IPS-18a (cell line): ENCODE data around the gene MLYCD.
A peak's percentile ranks its signal among the peaks of the same experiment; 100 is the strongest.

ENCODE experiments used
- H3K27ac ChIP-seq: one replicate; pipeline ENCODE4 v1.5.1; 2013; ENCODE audit warnings: low read length
- H3K27me3 ChIP-seq: one replicate; pipeline ENCODE4 v1.6.1; 2013; ENCODE audit warnings: mild to moderate bottlenecking, low read length; ENCODE audit not compliant: control insufficient read depth, insufficient read depth
- H3K36me3 ChIP-seq: one replicate; pipeline ENCODE4 v1.6.1; 2013; ENCODE audit warnings: low read depth, low read length; ENCODE audit not compliant: control insufficient read depth
- H3K4me1 ChIP-seq: one replicate; pipeline ENCODE4 v1.6.1; 2013; ENCODE audit warnings: low read depth, low read length; ENCODE audit not compliant: control insufficient read depth
- H3K4me3 ChIP-seq: one replicate; pipeline ENCODE4 v1.5.1; 2013; ENCODE audit warnings: low read length
- H3K9ac ChIP-seq: one replicate; pipeline ENCODE4 v1.6.1; 2013; ENCODE audit warnings: mild to moderate bottlenecking, low read length, moderate library complexity
- H3K9me3 ChIP-seq: one replicate; pipeline ENCODE4 v1.6.1; 2013; ENCODE audit warnings: low read depth, low read length; ENCODE audit not compliant: control insufficient read depth

The MLYCD gene

GRCh38 chr16:83898463-83899271, at the start of gene MLYCD:
Gene MLYCD (plus strand): TSS chr16:83899115. CDS start chr16:83899145, 30 bp downstream.
- H3K27ac ChIP-seq, result peak within 1 kb of the TSS; percentile 35

GRCh38 chr16:83849421-83849820, 49.5 kb upstream of the MLYCD start:
- H3K9me3 ChIP-seq, result no peaks in the 10 kb centered on the region
- H3K27ac ChIP-seq, result no peak overlapping the region
- no peak overlapping the region for H3K4me3 ChIP-seq
- no peak overlapping the region for H3K9ac ChIP-seq
- peaks cover 18% of the 10 kb centered on the region for H3K4me1 ChIP-seq
- H3K27me3 ChIP-seq, result no peaks in the 10 kb centered on the region
- H3K36me3 ChIP-seq, result no peaks in the 10 kb centered on the region

More at GRCh38 chr16:83898463-83899271, at the start of gene MLYCD:
- no peaks in the 10 kb centered on the region for H3K9me3 ChIP-seq
- peaks cover 8% of the 10 kb centered on the region for H3K27me3 ChIP-seq
- peak within 1 kb of the TSS; percentile 3 for H3K9ac ChIP-seq
- H3K4me1 ChIP-seq, result peaks cover 11% of the 10 kb centered on the region
- no peaks in the 10 kb centered on the region for H3K36me3 ChIP-seq
- peak within 1 kb of the TSS; percentile 60 for H3K4me3 ChIP-seq

- Histone ChIP-seq H3K4me1 (peaks cover 18% of the 10 kb centered on the region), H3K27me3 (no peaks in the 10 kb centered on the region), H3K4me3 (no peak overlapping the region), H3K9ac (no peak overlapping the region), H3K27ac (no peak overlapping the region), H3K9me3 (no peaks in the 10 kb centered on the region), H3K36me3 (no peaks in the 10 kb centered on the region)
Observed at GRCh38 chr16:83850947-83851346, 48.0 kb upstream of the MLYCD start.

- no peaks in the 10 kb centered on the region for H3K9me3 ChIP-seq
- no peak overlapping the region for H3K9ac ChIP-seq
- H3K36me3 ChIP-seq, result no peaks in the 10 kb centered on the region
- H3K4me1 ChIP-seq, result peaks cover 18% of the 10 kb centered on the region
- no peak overlapping the region for H3K4me3 ChIP-seq
- H3K27ac ChIP-seq, result no peak overlapping the region
- H3K27me3 ChIP-seq, result no peaks in the 10 kb centered on the region
Observed at GRCh38 chr16:83851473-83851872, 47.4 kb upstream of the MLYCD start.

DNA sequence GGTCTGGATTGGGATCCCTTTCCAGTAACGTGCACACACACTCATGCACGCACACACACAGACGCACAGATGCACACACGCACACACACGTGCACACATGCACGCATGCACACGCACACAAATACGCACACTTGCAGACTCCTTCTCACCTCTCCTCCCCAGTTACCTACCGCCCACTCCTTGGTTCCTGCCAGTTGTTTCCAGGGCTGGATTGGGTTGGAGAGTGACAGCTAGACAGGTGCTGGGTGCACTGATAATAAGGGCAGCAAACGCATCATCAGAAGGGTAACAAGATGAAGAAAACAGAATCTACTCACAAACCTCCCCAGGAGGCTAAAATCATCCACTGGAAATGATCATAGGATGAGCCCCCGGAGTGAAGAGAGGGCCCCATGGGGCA, 46.1 kb upstream of the MLYCD start:
- no peaks in the 10 kb centered on the region for H3K36me3 ChIP-seq
- no peaks in the 10 kb centered on the region for H3K27me3 ChIP-seq
- H3K4me3 ChIP-seq, result no peak overlapping the region
- H3K27ac ChIP-seq, result no peak overlapping the region
- H3K4me1 ChIP-seq, result peaks cover 14% of the 10 kb centered on the region
- no peak overlapping the region for H3K9ac ChIP-seq
- no peaks in the 10 kb centered on the region for H3K9me3 ChIP-seq

- no peaks in the 10 kb centered on the region for H3K27me3 ChIP-seq
- H3K4me3 ChIP-seq, result no peak overlapping the region
- H3K36me3 ChIP-seq, result no peaks in the 10 kb centered on the region
- no peak overlapping the region for H3K27ac ChIP-seq
- H3K9ac ChIP-seq, result no peak overlapping the region
- no peaks in the 10 kb centered on the region for H3K9me3 ChIP-seq
- peaks cover 8% of the 10 kb centered on the region for H3K4me1 ChIP-seq
Observed at GRCh38 chr16:83853834-83854233, 45.1 kb upstream of the MLYCD start.

- Histone ChIP-seq H3K4me3 (no peak overlapping the region), H3K27me3 (no peaks in the 10 kb centered on the region), H3K4me1 (peaks cover 8% of the 10 kb centered on the region), H3K36me3 (no peaks in the 10 kb centered on the region), H3K9ac (no peak overlapping the region), H3K27ac (no peak overlapping the region), H3K9me3 (no peaks in the 10 kb centered on the region)
Observed at GRCh38 chr16:83854420-83854819, 44.5 kb upstream of the MLYCD start.

- Histone ChIP-seq H3K36me3 (no peaks in the 10 kb centered on the region), H3K27ac (no peak overlapping the region), H3K9me3 (no peaks in the 10 kb centered on the region), H3K4me1 (peaks cover 7% of the 10 kb centered on the region), H3K27me3 (no peaks in the 10 kb centered on the region), H3K9ac (no peak overlapping the region), H3K4me3 (no peak overlapping the region)
Observed at GRCh38 chr16:83856792-83857191, 42.1 kb upstream of the MLYCD start.

DNA sequence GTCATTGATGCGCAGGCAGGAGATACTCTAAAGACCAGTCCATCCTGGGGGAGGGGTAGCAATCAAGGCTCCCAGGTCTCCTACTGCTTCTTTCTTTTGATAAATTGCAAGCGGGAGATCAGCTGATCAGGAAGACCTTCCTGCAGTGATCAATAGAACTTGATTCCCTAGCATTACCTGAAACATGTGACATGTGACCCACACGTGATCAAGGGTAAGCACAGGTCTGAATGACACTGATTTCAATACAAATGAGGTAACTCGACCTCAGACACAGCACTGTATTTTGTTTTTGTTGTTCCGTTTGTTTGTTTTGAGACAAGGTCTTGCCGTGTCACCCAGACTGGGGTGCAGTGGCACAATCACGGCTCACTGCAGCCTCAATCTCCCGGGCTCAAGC, 39.6 kb upstream of the MLYCD start:
- H3K4me1 ChIP-seq, result peaks cover 7% of the 10 kb centered on the region
- H3K4me3 ChIP-seq, result no peak overlapping the region
- no peak overlapping the region for H3K9ac ChIP-seq
- H3K27me3 ChIP-seq, result no peaks in the 10 kb centered on the region
- H3K36me3 ChIP-seq, result no peaks in the 10 kb centered on the region
- no peaks in the 10 kb centered on the region for H3K9me3 ChIP-seq
- H3K27ac ChIP-seq, result no peak overlapping the region

GRCh38 chr16:83862661-83863060, 36.3 kb upstream of the MLYCD start:
- Histone ChIP-seq H3K9ac (no peak overlapping the region), H3K27me3 (no peaks in the 10 kb centered on the region), H3K36me3 (no peaks in the 10 kb centered on the region), H3K4me1 (peaks cover 7% of the 10 kb centered on the region), H3K4me3 (no peak overlapping the region), H3K27ac (no peak overlapping the region), H3K9me3 (no peaks in the 10 kb centered on the region)

DNA sequence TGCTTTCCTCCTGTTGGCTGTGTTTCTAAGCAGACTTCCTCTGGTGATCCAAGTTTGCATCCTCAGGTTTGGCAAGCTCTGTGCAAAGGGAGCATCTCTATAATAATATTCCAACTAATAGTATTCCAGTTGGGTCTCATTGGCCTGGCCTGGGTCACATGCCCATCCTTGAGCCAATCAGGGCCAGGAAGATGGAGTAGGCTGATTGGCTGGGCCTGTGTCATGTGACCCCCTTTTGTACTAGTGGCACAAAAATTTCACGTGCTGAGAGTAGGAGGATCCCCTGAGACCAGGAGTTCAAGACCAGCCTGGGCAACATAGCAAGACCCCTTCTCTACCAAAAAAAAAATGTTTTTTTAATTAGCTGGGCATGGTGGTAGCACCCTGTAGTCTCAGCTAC, 35.2 kb upstream of the MLYCD start:
- Histone ChIP-seq H3K36me3 (no peaks in the 10 kb centered on the region), H3K4me3 (no peak overlapping the region), H3K9me3 (no peaks in the 10 kb centered on the region), H3K9ac (no peak overlapping the region), H3K27me3 (no peaks in the 10 kb centered on the region), H3K4me1 (peaks cover 7% of the 10 kb centered on the region), H3K27ac (no peak overlapping the region)

DNA sequence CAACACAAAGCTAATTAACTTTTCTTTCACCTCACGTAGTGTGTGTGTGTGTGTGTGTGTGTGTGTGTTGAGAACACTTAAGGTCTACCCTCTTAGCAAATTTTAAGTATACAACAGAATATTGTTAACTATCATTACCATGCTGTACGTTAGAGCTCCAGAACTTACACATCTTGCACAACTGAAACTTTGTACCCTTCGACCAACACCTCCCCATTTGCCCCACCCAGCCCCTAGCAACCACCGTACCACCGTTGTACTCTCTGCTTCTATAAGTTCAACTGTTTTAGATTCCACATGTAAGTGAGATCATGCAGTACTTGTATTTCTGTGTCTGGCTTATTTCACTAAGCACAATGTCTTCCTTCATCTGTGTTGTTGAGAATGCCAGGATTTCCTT, 28.1 kb upstream of the MLYCD start:
- Histone ChIP-seq H3K4me3 (no peak overlapping the region), H3K36me3 (no peaks in the 10 kb centered on the region), H3K9me3 (no peaks in the 10 kb centered on the region), H3K27ac (no peak overlapping the region), H3K9ac (no peak overlapping the region), H3K27me3 (no peaks in the 10 kb centered on the region), H3K4me1 (no peaks in the 10 kb centered on the region)
